ENCODE measurements around the gene KDM2B.

GRCh38 chr12:121620333-121620891, 39.6 kb upstream of the KDM2B start:
- no peak for TF ChIP-seq CTCF (IDR thresholded peaks at IDR 0.05)
- no peak for TF ChIP-seq POLR2A (IDR thresholded peaks at IDR 0.05)
